ENCODE data around the gene SEC62.
A peak's percentile ranks its signal among the peaks of the same experiment; 100 is the strongest.

Gene SEC62

GRCh38 chr3:169969174-169970095 is 2.8 kb downstream of the SEC62 start:
- H3K36me3 ChIP-seq (ENCODE audit: insufficient read depth, low read depth, low read length), result peaks cover 13% of the 10 kb centered on the region; the same call in 1 of the 2 replicates
- no peaks in the 10 kb centered on the region for H3K9me3 ChIP-seq (ENCODE audit: insufficient read depth, low read depth, low read length)
- H3K4me1 ChIP-seq (ENCODE audit: insufficient read depth, low read length), result peaks cover 11% of the 10 kb centered on the region; the same call in 1 of the 2 replicates
- no peaks in the 10 kb centered on the region for H3K27me3 ChIP-seq (ENCODE audit: insufficient read depth, low read length)
- peak overlapping the region; percentile 85; the same call in 1 of the 2 replicates for H3K4me3 ChIP-seq (ENCODE audit: low read length)
- H3K9ac ChIP-seq (ENCODE audit: low read depth, low read length), result no peak overlapping the region
- H3K27ac ChIP-seq (ENCODE audit: low read length), result no peak overlapping the region

GRCh38 chr3:169970847-169971246 is 4.2 kb downstream of the SEC62 start:
- H3K9me3 ChIP-seq (ENCODE audit: insufficient read depth, low read depth, low read length), result no peaks in the 10 kb centered on the region
- no peak overlapping the region for H3K4me3 ChIP-seq (ENCODE audit: low read length)
- peaks cover 22% of the 10 kb centered on the region for H3K36me3 ChIP-seq (ENCODE audit: insufficient read depth, low read depth, low read length)
- H3K4me1 ChIP-seq (ENCODE audit: insufficient read depth, low read length), result peaks cover 11% of the 10 kb centered on the region; the same call in 1 of the 2 replicates
- H3K9ac ChIP-seq (ENCODE audit: low read depth, low read length), result no peak overlapping the region
- H3K27ac ChIP-seq (ENCODE audit: low read length), result no peak overlapping the region
- H3K27me3 ChIP-seq (ENCODE audit: insufficient read depth, low read length), result no peaks in the 10 kb centered on the region

DNA sequence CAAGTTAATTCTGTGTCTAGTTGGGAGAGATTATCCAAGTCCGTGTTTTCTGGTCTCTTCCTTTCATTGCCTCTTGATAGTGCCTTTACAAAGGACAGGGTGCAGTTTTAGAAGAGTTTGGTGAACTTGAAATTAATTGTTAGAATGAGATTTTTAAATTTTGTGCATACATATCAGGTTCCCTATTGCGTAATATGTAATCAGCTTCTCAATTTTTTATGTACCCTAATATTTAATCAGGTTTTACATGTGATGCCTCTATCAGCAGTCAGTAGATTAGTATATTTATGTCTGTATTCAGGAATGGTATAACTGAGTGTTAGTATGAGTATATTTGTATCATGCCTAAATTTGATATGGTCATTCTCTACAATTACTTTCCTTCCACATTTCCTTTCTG is 4.9 kb downstream of the SEC62 start:
- peaks cover 29% of the 10 kb centered on the region for H3K36me3 ChIP-seq (ENCODE audit: insufficient read depth, low read depth, low read length)
- no peak overlapping the region for H3K4me3 ChIP-seq (ENCODE audit: low read length)
- no peak overlapping the region for H3K27ac ChIP-seq (ENCODE audit: low read length)
- H3K9ac ChIP-seq (ENCODE audit: low read depth, low read length), result no peak overlapping the region
- no peaks in the 10 kb centered on the region for H3K9me3 ChIP-seq (ENCODE audit: insufficient read depth, low read depth, low read length)
- H3K4me1 ChIP-seq (ENCODE audit: insufficient read depth, low read length), result peaks cover 11% of the 10 kb centered on the region; the same call in 1 of the 2 replicates
- H3K27me3 ChIP-seq (ENCODE audit: insufficient read depth, low read length), result no peaks in the 10 kb centered on the region

DNA sequence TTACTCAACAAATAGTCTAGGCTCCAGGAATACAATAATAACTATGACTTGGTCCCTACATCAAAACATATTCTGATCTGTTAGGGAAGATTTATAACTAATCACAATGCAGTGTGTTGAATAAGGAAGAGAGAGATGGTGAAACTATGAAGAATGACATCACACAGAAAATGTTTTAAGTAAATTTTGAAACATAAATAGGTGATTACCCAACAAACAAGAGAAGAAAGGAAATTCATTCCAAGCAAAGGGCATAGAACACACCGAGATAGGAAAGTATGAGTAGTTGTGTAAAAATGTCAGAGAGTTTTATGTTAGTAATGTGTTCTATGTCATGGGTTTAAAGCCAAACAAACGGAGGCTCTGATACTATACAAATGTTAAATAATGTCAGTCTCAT is 13.4 kb downstream of the SEC62 start:
- Histone ChIP-seq H3K4me1 (ENCODE audit: insufficient read depth, low read length) (no peaks in the 10 kb centered on the region), H3K4me3 (ENCODE audit: low read length) (no peak overlapping the region), H3K36me3 (ENCODE audit: insufficient read depth, low read depth, low read length) (peaks cover 99% of the 10 kb centered on the region), H3K9ac (ENCODE audit: low read depth, low read length) (no peak overlapping the region), H3K9me3 (ENCODE audit: insufficient read depth, low read depth, low read length) (no peaks in the 10 kb centered on the region), H3K27ac (ENCODE audit: low read length) (no peak overlapping the region), H3K27me3 (ENCODE audit: insufficient read depth, low read length) (no peaks in the 10 kb centered on the region)

- H3K27me3 ChIP-seq (ENCODE audit: insufficient read depth, low read length), result no peaks in the 10 kb centered on the region
- H3K27ac ChIP-seq (ENCODE audit: low read length), result no peak overlapping the region
- H3K9ac ChIP-seq (ENCODE audit: low read depth, low read length), result no peak overlapping the region
- peaks cover 100% of the 10 kb centered on the region for H3K36me3 ChIP-seq (ENCODE audit: insufficient read depth, low read depth, low read length)
- H3K4me3 ChIP-seq (ENCODE audit: low read length), result no peak overlapping the region
- H3K4me1 ChIP-seq (ENCODE audit: insufficient read depth, low read length), result no peaks in the 10 kb centered on the region
- H3K9me3 ChIP-seq (ENCODE audit: insufficient read depth, low read depth, low read length), result no peaks in the 10 kb centered on the region
Observed at GRCh38 chr3:169984292-169984691, 17.7 kb downstream of the SEC62 start.

- H3K27ac ChIP-seq (ENCODE audit: low read length), result no peak overlapping the region
- H3K9me3 ChIP-seq (ENCODE audit: insufficient read depth, low read depth, low read length), result no peaks in the 10 kb centered on the region
- no peaks in the 10 kb centered on the region for H3K4me1 ChIP-seq (ENCODE audit: insufficient read depth, low read length)
- peaks cover 96% of the 10 kb centered on the region for H3K36me3 ChIP-seq (ENCODE audit: insufficient read depth, low read depth, low read length)
- no peaks in the 10 kb centered on the region for H3K27me3 ChIP-seq (ENCODE audit: insufficient read depth, low read length)
- H3K4me3 ChIP-seq (ENCODE audit: low read length), result no peak overlapping the region
- no peak overlapping the region for H3K9ac ChIP-seq (ENCODE audit: low read depth, low read length)
Observed at GRCh38 chr3:169990431-169990830, 23.8 kb downstream of the SEC62 start.

GRCh38 chr3:169992156-169992555 is 25.5 kb downstream of the SEC62 start:
- H3K36me3 ChIP-seq (ENCODE audit: insufficient read depth, low read depth, low read length), result peaks cover 87% of the 10 kb centered on the region
- H3K4me1 ChIP-seq (ENCODE audit: insufficient read depth, low read length), result no peaks in the 10 kb centered on the region
- no peaks in the 10 kb centered on the region for H3K27me3 ChIP-seq (ENCODE audit: insufficient read depth, low read length)
- no peak overlapping the region for H3K9ac ChIP-seq (ENCODE audit: low read depth, low read length)
- no peak overlapping the region for H3K27ac ChIP-seq (ENCODE audit: low read length)
- H3K9me3 ChIP-seq (ENCODE audit: insufficient read depth, low read depth, low read length), result no peaks in the 10 kb centered on the region
- no peak overlapping the region for H3K4me3 ChIP-seq (ENCODE audit: low read length)

DNA sequence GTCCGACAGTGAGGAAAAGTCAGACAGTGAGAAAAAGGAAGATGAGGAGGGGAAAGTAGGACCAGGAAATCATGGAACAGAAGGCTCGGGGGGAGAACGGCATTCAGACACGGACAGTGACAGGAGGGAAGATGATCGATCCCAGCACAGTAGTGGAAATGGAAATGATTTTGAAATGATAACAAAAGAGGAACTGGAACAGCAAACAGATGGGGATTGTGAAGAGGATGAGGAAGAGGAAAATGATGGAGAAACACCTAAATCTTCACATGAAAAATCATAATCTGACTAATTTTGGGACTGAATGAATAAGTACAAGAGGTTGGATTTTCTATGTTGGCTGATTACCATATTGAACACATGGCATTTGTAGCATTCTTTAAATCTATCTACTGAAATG is 26.2 kb downstream of the SEC62 start:
- H3K9ac ChIP-seq (ENCODE audit: low read depth, low read length), result no peak overlapping the region
- no peak overlapping the region for H3K4me3 ChIP-seq (ENCODE audit: low read length)
- no peaks in the 10 kb centered on the region for H3K4me1 ChIP-seq (ENCODE audit: insufficient read depth, low read length)
- no peaks in the 10 kb centered on the region for H3K9me3 ChIP-seq (ENCODE audit: insufficient read depth, low read depth, low read length)
- H3K27ac ChIP-seq (ENCODE audit: low read length), result no peak overlapping the region
- no peaks in the 10 kb centered on the region for H3K27me3 ChIP-seq (ENCODE audit: insufficient read depth, low read length)
- H3K36me3 ChIP-seq (ENCODE audit: insufficient read depth, low read depth, low read length), result peaks cover 80% of the 10 kb centered on the region

GRCh38 chr3:169993761-169994160 is 27.2 kb downstream of the SEC62 start:
- no peak overlapping the region for H3K27ac ChIP-seq (ENCODE audit: low read length)
- no peak overlapping the region for H3K9ac ChIP-seq (ENCODE audit: low read depth, low read length)
- H3K4me1 ChIP-seq (ENCODE audit: insufficient read depth, low read length), result no peaks in the 10 kb centered on the region
- H3K9me3 ChIP-seq (ENCODE audit: insufficient read depth, low read depth, low read length), result no peaks in the 10 kb centered on the region
- H3K27me3 ChIP-seq (ENCODE audit: insufficient read depth, low read length), result no peaks in the 10 kb centered on the region
- no peak overlapping the region for H3K4me3 ChIP-seq (ENCODE audit: low read length)
- H3K36me3 ChIP-seq (ENCODE audit: insufficient read depth, low read depth, low read length), result peaks cover 71% of the 10 kb centered on the region

- no peak overlapping the region for H3K9ac ChIP-seq (ENCODE audit: low read depth, low read length)
- no peaks in the 10 kb centered on the region for H3K9me3 ChIP-seq (ENCODE audit: insufficient read depth, low read depth, low read length)
- H3K27ac ChIP-seq (ENCODE audit: low read length), result no peak overlapping the region
- H3K27me3 ChIP-seq (ENCODE audit: insufficient read depth, low read length), result no peaks in the 10 kb centered on the region
- no peak overlapping the region for H3K4me3 ChIP-seq (ENCODE audit: low read length)
- no peaks in the 10 kb centered on the region for H3K4me1 ChIP-seq (ENCODE audit: insufficient read depth, low read length)
- peaks cover 54% of the 10 kb centered on the region for H3K36me3 ChIP-seq (ENCODE audit: insufficient read depth, low read depth, low read length)
Observed at GRCh38 chr3:169996063-169996462, 29.5 kb downstream of the SEC62 start.

- H3K4me1 ChIP-seq (ENCODE audit: insufficient read depth, low read length), result no peaks in the 10 kb centered on the region
- H3K4me3 ChIP-seq (ENCODE audit: low read length), result no peak overlapping the region
- no peak overlapping the region for H3K27ac ChIP-seq (ENCODE audit: low read length)
- H3K27me3 ChIP-seq (ENCODE audit: insufficient read depth, low read length), result no peaks in the 10 kb centered on the region
- H3K9ac ChIP-seq (ENCODE audit: low read depth, low read length), result no peak overlapping the region
- no peaks in the 10 kb centered on the region for H3K9me3 ChIP-seq (ENCODE audit: insufficient read depth, low read depth, low read length)
- H3K36me3 ChIP-seq (ENCODE audit: insufficient read depth, low read depth, low read length), result peaks cover 28% of the 10 kb centered on the region
Observed at GRCh38 chr3:169998668-169999131, 32.1 kb downstream of the SEC62 start.

GRCh38 chr3:169999433-169999832 is 32.8 kb downstream of the SEC62 start:
- no peak overlapping the region for H3K9ac ChIP-seq (ENCODE audit: low read depth, low read length)
- no peaks in the 10 kb centered on the region for H3K9me3 ChIP-seq (ENCODE audit: insufficient read depth, low read depth, low read length)
- no peak overlapping the region for H3K27ac ChIP-seq (ENCODE audit: low read length)
- H3K4me1 ChIP-seq (ENCODE audit: insufficient read depth, low read length), result no peaks in the 10 kb centered on the region
- H3K4me3 ChIP-seq (ENCODE audit: low read length), result no peak overlapping the region
- H3K27me3 ChIP-seq (ENCODE audit: insufficient read depth, low read length), result no peaks in the 10 kb centered on the region
- H3K36me3 ChIP-seq (ENCODE audit: insufficient read depth, low read depth, low read length), result peaks cover 21% of the 10 kb centered on the region
